PFSK-1 (cell line): ENCODE results near the gene SINHCAF.

Experiments used
- FOXP2 ChIP-seq: optimal IDR thresholded peaks from 2 replicates; pipeline ENCODE3; 2011; ENCODE audit warnings: borderline replicate concordance, control low read depth, inconsistent platforms; ENCODE audit not compliant: insufficient read depth; ENCODE audit errors: extremely low read length, extremely low read depth
- POLR2AphosphoS5 ChIP-seq: IDR thresholded peaks from 2 replicates; pipeline ENCODE4 v1.6.1; 2012; ENCODE audit warnings: low read depth, mild to moderate bottlenecking, control low read depth, low read length, moderate library complexity
- REST ChIP-seq, 2 experiments: IDR thresholded peaks; 2 replicates each; pipeline versions ENCODE4 v1.6.1 to v1.8.0; 2011 to 2012; ENCODE audit warnings: low read depth in 2 of 2, low read length in 2 of 2, control low read depth in 1 of 2, inconsistent platforms in 1 of 2, mild to moderate bottlenecking in 1 of 2, moderate library complexity in 1 of 2; ENCODE audit not compliant: insufficient read depth in 1 of 2

- TF ChIP-seq FOXP2 (no peak), POLR2AphosphoS5 (peak; percentile 52; the same call in 1 of the 2 replicates), REST (IDR thresholded peaks at IDR 0.05; ENCODE audit: insufficient read depth in 1 of 2, low read depth in 2 of 2, low read length in 2 of 2) (no peak)
Measured at GRCh38 chr12:31278424-31278823, 47.5 kb downstream of the SINHCAF start.
